Fibroblast of mammary gland (primary cell): ENCODE measurements around the gene GRIN3B.

Experiments
- DNase-seq: peaks from one replicate; pipeline ENCODE4 v3.0.0-alpha.2; 2010; ENCODE audit warnings: low read depth
- H3K4me3 ChIP-seq: 2 replicates; pipeline ENCODE4 v1.5.1; 2011; ENCODE audit warnings: low read depth, mild to moderate bottlenecking, low read length, moderate library complexity; ENCODE audit not compliant: control insufficient read depth
- TF ChIP-seq, protein P1 (sequence below): conservative IDR thresholded peaks from 2 replicates; pipeline ENCODE4 v1.5.1; 2011; ENCODE audit warnings: low read depth, low read length, inconsistent platforms; ENCODE audit not compliant: control insufficient read depth, insufficient read depth

GRIN3B gene

DNA sequence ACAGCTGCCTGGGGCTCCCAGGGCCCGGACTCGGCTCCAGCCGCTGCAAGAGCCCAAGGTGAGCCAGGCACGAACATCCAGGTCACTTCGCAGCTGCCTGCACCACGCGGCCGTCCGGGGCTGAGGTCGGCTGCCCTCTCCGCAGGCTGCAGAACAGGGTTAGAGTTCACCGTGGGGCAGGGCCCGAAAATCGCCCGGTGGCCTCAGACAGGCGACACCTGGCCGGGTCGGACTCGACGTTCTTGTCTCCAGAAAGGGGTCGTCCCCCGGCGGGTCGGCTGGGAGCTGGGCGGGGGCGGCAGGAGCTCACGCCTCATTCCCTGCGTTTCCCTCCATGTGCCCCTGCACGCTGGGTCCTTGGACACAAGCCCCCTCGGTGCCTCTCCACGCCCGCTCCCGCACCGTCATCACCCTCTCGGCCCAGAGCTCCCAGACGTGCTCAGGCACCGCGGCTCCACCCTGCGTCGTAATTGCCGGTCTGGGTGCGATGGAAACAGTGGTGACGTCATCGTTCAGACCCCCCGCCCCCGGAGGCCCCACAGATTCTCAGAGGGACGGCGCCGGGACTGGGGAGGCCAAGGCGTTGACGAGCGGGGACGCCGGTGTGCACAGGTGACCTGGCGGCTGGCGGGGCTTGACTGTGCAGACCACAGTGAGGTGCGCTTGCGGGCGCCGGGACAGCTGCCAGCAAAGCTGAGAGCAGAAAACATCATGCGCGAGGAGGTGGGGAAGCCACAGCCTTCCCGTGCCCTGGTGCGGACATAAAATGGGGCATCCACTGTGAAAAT is 4.0 kb upstream of the GRIN3B start:
- DNase-seq, result peak; percentile 62
- TF ChIP-seq, protein P1, sequence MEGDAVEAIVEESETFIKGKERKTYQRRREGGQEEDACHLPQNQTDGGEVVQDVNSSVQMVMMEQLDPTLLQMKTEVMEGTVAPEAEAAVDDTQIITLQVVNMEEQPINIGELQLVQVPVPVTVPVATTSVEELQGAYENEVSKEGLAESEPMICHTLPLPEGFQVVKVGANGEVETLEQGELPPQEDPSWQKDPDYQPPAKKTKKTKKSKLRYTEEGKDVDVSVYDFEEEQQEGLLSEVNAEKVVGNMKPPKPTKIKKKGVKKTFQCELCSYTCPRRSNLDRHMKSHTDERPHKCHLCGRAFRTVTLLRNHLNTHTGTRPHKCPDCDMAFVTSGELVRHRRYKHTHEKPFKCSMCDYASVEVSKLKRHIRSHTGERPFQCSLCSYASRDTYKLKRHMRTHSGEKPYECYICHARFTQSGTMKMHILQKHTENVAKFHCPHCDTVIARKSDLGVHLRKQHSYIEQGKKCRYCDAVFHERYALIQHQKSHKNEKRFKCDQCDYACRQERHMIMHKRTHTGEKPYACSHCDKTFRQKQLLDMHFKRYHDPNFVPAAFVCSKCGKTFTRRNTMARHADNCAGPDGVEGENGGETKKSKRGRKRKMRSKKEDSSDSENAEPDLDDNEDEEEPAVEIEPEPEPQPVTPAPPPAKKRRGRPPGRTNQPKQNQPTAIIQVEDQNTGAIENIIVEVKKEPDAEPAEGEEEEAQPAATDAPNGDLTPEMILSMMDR, result no peak

DNA sequence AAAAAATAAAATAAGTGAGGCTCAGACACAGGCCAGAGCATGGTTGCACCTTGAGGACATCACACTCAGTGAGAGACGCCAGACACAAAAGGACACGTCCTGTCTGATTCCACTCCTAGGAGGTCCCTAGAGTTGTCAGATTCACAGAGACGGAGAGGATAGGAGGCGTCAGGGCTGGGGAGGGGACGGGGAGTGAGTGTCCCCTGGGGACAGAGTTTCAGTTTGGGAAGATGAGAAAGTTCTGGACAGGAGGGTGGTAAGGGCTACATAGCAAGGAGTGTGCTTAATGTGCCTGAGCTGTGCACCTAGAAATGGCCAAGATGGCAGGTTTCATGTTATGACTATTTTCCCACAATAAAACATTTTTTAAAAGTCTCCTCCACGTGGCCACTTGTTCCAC is 2.2 kb upstream of the GRIN3B start:
- no peak for DNase-seq
- no peak overlapping the region for H3K4me3 ChIP-seq
- TF ChIP-seq, protein P1, result no peak

More for the DNA sequence above, 4.0 kb upstream of the GRIN3B start:
- no peak overlapping the region for H3K4me3 ChIP-seq

DNA sequence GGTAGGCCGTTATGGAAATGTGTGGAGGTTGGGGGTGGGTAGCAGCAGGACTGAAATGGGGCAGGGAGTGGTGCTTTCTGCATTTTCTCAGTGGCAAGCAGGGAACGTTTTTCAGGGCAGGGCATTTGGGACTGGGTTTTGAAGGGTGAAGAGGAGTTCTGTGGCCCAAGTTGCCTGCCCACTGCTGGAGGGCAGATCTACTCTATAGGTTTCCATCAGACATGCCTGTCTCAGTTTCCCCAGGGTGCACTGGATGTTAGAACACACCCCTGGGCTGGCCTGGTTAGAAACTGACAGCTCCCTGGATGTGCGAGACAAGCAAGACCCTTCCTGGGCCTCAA is 870 bp upstream of the GRIN3B start:
- no peak overlapping the region for H3K4me3 ChIP-seq
- TF ChIP-seq, protein P1, result no peak
- DNase-seq, result no peak

DNA sequence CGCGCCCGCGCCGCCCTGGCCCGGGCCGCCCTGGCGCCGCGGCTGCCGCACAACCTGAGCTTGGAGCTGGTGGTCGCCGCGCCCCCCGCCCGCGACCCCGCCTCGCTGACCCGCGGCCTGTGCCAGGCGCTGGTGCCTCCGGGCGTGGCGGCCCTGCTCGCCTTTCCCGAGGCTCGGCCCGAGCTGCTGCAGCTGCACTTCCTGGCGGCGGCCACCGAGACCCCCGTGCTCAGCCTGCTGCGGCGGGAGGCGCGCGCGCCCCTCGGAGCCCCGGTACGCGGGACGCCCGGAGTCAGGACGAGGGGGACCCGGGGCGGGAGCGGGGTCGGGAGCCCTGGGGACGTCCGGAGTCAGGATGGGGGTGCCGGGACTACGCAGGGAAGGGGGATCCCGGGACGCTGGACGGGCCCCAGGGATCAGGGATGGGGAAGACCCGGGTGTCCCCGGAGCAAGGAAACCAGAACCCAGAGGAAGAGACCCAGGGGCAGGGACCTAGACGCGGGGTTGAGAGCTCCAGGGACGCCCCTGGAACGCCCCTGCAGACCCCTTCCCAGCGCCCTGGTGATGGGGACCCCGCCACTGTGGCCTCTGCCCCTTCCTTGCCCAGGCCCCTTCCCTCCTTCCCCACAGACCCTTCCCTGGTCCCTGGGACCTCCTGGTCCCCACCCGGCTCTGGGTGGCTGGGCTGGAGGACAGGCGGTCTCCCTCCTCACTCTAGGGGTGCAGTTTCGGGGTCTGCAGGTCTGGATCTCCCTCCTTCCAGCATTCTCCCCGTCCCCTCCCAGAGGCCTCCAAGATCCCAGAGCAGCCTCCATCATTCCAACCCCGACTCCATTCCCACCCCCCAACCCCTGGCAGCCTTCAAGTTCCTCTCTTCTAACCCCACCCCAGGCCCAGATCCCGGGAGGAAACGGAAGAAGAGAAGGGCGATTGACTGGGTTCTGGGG is 645 bp downstream of the GRIN3B start:
- TF ChIP-seq, protein P1, result no peak
- no peak for DNase-seq
- no peak overlapping the region for H3K4me3 ChIP-seq

DNA sequence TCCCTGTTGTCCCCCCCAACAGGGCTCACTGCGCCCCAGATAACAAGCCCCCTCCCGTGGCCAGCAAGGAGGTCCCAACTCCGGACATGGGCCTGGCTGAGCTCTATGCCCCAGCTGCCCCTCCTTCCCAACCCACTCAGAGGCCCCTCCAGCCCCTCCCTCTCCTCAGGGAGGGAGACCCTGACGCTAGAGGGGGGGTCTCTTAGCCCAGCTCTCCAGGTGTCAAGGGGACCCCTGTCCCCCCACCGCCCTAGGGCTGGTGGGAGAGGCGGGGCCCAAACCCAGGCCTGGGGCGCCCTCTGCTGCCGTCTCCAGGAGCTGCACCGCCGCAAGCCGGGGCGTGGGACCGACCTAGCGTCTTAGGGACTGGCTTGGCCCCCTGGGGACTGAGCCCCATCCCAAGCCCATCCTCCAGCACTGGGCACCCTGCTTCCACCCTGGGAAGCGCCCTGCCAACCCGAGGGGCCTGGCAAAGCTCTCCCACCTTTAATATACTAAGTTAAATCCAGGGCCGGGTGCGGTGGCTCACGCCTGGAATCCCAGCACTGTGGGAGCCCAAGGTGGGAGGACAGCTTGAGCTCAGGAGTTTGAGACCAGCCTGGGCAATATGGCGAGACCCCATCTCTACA is 1.4 kb downstream of the GRIN3B start:
- TF ChIP-seq, protein P1, result peak; percentile 56
- H3K4me3 ChIP-seq, result no peak overlapping the region
- DNase-seq, result no peak

DNA sequence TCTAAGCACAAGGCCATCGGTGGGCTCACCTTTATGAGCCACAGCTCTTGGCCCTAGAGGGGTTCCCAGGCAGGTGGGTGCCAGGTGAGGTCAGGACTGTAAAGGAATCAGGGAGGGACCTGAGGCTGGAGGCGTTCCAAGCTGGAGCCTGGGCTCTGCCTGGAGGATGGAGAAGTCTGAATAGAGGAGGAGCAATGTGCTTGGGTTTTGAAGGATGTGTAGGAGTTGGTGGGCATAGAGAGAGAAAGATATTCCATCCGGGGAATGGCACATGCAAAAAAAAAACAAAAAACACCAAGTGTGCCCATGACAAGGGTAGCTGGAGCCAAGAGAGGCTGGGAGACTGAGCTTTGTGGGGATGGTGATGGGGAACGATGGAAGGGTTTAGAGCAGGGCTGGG is 2.4 kb downstream of the GRIN3B start:
- no peak overlapping the region for H3K4me3 ChIP-seq
- DNase-seq, result no peak
- TF ChIP-seq, protein P1, result no peak
